AG08395 (cell line): Measurements from ENCODE around the gene OPN1SW.

Source experiments
- DNase-seq: peaks from one replicate; pipeline ENCODE4 v3.0.0; 2012; ENCODE audit warnings: mixed read lengths, low spot score

OPN1SW gene

GRCh38 chr7:128757203-128757602 is 18.4 kb downstream of the OPN1SW start:
- no peak for DNase-seq

DNA sequence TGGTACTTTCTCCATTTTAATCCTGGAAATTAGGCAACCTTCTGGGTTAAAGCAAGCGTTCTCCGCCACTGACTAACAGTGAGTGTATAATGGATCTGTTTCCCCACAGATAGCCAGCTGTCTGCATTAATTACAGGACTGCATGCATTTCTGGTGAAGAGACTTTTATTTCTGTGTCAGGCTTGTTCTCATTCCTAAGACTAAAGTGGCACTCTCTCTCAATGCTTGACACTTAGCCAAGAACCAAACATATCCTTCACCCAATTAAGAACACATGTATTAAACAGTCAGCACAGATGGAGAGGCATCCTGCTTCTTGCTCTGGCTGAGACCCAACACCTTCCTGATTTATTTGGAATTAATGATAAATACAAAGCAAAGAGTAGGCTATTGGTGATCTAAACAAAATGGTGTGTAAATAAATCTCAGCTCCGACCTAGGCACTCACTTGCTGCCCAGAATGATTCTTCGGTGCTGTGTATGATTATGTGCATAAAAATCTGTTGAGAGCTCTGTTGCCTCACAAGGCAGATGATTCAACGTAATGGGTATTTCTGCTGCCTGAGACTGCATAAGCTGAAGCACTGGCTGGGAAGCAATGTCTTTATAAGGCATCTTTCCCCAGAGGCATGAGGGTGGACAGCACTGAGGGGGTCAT is 19.6 kb downstream of the OPN1SW start:
- DNase-seq, result peak; percentile 85

DNA sequence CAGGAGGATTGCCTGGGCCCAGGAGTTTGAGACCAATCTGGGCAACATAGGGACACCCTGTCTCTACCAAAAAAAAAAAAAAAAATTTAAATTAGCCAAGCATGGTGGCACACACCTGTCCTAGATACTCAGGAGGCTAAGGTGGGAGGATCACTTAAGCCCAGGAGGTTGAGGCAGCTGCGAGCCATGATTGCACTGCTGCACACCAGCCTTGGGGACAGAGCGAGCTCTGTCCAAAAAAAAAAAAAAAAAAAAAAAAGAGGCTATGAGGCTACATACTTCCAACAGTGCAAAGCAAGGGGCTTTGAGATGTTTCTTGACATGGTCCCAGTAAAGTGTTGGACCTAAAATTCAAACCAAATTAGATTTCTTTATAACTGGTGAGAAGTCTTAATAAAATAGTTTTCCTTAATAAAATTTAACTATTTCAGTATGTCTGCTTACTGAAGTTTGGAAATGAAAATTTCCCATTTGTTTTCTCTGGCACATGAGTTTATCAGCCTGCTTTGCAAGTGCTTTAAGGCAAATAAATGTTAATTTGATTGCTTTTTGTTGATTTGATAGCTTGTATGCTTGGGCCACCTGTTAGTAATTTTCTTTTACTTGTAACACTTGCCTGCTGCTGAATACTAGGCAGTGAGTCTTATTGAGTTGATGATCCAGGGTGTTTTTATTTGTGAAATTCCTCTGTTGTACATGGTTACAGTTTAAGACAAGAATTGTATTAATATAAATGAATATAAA is 20.3 kb downstream of the OPN1SW start:
- no peak for DNase-seq

DNA sequence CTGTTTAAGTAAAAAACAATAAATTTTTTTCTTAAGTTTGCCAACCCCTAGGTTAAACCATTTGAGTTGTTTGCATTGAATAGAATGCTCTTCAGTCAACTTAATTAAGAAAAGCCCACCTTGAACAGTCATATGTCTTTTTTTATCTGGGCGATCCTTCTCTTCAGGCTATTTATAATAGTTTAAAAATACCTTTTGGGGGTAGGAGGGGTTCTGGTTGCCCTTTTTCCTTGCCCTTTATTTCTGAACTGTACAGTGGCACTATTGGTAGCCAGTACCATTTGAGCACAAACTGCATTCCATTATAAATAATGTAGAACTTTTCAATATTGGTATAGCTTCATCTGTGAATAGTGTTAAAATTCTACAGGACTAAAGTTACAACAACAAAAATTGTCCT is 23.3 kb downstream of the OPN1SW start:
- no peak for DNase-seq

DNA sequence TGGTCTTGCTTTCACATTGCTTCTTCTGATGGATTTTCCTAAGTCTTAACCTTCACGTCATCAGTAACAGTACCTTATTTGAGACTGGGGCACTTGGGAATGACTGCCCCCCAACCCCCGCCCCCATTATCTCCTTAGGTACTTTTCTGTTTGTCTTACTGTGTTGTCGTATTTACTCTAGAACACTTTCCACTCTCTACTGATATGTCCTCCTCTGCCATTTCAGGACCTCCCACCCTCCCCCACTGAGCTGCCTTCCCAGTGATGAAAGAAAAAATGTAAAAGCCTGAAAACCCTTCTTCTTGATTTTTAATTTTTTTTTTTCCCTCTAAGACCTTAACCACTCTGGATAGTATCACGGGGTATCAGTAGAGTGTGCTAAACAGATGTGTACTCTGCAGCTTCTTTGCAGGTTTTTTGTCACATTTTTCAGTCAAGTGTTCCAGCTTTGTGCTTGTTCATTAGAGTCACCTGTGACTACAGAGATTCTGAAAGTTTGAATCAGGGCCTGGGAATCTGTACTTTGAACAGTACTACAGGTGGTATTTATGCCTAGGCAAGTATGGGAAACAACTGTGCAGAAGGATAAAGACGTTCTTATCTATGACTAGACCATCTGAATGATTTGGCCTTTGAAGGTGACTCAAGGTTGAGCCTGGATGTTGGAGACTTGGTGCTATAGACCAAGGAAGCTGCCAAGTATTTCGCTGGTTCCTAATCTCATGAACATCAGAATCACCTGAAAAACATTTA is 28.1 kb downstream of the OPN1SW start:
- no peak for DNase-seq

GRCh38 chr7:128745706-128746105 is 29.9 kb downstream of the OPN1SW start:
- no peak for DNase-seq

GRCh38 chr7:128744366-128744905 is 31.2 kb downstream of the OPN1SW start:
- DNase-seq, result no peak

DNA sequence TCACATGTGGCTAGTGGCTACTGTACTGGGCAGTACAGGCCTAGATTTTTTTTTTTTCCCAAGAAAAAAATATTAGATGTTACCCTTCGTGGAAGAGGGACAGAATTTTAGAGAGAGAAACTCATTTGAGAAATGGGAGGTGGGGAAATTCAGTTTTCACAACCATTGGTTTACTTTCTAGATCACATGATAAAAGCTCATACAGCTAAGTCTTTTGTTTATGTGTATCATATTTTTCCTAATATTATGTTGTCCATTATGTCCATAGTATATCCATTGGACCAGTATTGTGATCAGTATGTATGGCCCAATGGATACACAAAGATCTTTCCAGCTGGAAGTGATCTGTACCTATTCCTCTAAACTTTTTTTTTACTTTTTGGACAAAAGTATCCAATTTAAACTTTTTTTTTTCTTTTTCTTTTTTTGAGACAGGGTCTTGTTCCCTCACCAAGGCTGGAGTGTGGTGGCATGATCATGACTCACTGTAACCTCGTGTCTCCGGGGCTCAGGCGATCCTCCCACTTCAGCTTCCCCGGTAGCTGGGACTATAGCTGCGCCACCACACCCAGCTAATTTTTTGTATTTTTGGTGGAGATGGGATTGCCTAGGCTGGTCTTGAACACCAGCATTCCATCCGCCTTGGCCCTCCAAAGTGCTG is 32.4 kb downstream of the OPN1SW start:
- no peak for DNase-seq

- DNase-seq, result peak; percentile 69
Observed at GRCh38 chr7:128742206-128742605, 33.4 kb downstream of the OPN1SW start.

- DNase-seq, result no peak
Observed at GRCh38 chr7:128741491-128741890, 34.1 kb downstream of the OPN1SW start.

DNA sequence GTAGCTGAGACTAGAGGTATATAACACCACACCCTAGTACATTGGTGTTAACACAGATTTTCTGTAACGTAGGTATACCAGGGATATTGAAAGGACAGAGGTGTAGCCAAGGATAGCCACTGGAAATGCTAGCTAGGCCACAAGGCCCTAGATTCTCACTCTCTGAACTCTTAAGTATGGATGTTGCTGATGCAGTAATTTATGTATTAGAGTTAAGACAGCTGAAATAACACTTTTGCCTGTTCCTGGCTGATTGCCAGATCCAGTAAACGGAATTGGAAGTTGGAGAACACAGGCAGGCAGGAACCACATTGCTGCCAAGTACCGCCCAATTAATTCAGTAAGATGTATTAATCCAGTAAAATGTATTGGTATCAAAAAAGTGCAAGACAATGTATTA is 34.6 kb downstream of the OPN1SW start:
- DNase-seq, result no peak

GRCh38 chr7:128739990-128740682 is 35.5 kb downstream of the OPN1SW start:
- DNase-seq, result no peak

GRCh38 chr7:128739048-128739962 is 36.3 kb downstream of the OPN1SW start, which contains the start of gene CALU:
TSS of gene CALU (plus strand) at chr7:128739359. CDS start at chr7:128748584, 9,225 bp downstream.
- DNase-seq, result peak; percentile 99

DNA sequence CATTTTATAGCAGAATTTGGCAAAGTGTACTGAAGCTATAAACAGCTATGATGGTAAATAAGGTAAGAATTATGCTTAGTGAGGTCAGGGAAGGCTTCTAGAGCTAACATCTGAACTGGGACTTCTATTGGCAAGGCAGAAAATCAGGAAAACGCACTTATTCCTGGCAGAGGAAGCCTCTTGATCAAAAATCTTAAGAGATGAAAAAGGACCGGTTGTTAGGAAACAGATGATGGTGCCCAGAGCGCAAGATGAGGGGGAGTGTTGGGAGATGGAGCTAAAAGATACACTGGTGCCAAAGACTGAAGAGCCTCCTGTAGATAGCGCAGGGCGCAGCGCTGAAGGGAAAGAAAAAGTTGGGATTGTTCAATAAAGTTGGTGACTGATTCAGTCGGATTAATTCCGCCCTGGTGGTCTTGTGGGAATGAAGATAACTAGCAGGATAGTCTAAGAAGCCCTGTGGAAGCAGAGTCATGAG is 37.0 kb downstream of the OPN1SW start:
- DNase-seq, result no peak

DNA sequence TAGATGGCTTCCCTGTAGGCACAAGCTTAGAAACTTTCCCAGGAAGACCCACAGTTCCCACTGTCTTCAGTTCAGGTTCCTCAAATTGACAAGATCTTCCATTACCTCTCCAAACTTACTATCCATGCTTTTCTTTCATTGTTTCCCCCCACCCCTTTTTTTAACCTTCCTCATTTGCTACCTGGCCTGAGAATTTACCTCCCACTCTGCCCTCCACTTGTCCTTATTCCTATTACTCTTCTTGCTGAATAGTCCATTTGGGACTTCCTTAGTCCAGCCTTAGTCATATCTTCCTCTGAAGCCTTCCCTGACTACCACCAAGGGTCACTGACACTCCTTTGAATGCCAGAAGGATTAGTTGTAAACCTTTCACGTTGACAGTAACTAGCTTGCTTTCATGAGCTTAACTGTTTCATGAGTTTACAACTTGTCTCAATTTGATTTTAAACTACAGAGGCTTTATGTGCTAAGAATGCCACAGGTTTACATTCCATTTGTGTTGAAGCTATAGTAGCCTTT is 37.7 kb downstream of the OPN1SW start:
- DNase-seq, result peak; percentile 72

- DNase-seq, result no peak
Observed at GRCh38 chr7:128737441-128737840, 38.2 kb downstream of the OPN1SW start.

DNA sequence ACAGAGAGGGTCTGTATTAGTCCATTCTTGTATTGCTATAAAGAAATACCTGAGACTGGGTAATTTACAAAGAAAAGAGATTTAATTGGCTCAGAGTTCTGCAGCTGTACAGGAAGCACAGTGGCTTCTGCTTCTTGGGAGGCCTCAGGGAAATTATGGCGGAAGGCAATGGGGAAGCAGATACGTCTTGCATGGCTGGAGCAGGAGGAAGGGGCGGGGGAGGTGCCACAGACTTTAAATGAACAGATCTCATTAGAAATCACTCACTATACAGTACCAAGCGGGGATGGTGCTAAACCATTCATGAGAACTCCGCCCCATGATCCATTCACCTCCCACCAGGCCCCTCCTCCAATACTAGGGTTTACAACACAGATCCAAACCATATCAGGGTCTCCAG is 40.2 kb downstream of the OPN1SW start:
- no peak for DNase-seq

GRCh38 chr7:128734890-128735289 is 40.7 kb downstream of the OPN1SW start:
- DNase-seq, result no peak

DNA sequence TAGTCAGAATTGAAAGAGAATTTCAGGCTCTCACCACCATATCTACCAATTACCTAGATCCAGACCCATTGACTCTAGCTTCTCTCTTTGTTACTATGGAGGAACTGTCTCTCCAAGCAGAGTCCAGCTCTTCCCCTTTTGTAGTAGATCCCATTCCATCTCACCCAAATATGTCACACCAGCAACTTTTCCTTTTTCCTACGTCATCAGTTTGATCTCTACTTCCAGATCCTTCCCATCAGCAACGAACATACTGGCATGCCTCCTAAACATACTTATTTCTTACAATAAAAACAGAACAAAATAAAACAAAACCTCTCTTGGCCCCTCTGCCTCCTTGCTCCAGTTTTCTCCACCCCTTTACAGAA is 42.3 kb downstream of the OPN1SW start:
- no peak for DNase-seq
